HG02938 (cell line): ENCODE measurements around the gene ARHGAP8.
"Not testable (repeated sequence)": the region's sequence is repeated elsewhere in the genome, so short reads cannot be mapped to it uniquely, and the experiment has no call there.

Experiments
- ATAC-seq: cut with Tn5 transposase; IDR thresholded peaks from one replicate; pipeline ENCODE4 v1.9.1; 2021; ENCODE audit warnings: mild to moderate bottlenecking, moderate library complexity; ENCODE audit not compliant: unreplicated experiment

ARHGAP8 gene

DNA sequence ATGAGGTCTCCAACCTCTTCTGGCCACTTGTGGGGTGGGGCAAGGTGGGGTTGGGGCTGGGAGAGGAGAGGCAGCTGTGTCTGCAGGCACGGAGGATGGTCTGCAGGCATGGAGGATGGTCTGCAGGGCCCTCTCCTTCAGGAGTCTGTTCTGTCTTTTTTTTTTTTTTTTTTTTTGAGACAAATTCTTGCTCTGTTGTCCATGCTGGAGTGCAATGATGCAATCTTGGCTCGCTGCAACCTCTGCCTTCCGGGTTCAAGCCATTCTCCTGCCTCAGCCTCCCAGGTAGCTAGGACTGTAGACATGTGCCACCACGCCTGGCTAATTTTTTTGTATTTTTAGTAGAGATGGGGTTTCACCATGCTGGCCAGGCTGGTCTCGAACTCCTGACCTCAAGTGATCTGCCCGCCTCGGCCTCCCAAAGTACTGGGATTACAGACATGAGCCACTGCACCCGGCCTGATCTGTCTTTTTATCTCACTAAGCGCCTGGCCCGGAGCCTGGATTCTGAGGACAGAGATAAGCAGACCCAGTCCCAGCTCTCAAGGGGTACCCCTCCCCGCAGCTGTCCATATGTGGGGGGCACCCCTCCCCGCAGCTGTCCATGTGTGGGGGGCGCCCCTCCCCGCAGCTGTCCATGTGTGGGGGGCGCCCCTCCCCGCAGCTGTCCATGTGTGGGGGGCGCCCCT lies 47.7 kb downstream of the ARHGAP8 start:
- ATAC-seq = not testable (repeated sequence)

DNA sequence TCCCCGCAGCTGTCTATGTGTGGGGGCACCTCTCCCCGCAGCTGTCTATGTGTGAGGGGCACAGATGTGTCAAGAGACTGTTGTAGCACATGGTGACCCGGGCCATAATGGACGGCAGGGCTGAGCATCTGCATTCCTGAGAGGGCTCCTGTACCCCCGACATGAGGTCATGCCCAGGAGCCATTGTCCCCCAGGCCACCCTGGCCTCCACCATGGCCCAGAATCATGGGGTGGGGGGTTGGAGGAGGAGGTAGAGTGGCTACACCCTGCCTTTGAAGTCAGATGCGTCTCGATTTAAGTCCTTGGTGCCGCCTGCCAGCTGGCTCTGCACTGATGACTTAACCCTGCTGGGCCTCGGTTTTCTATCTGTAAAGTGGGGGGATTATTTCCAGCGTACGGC lies 49.1 kb downstream of the ARHGAP8 start:
- no peak for ATAC-seq

DNA sequence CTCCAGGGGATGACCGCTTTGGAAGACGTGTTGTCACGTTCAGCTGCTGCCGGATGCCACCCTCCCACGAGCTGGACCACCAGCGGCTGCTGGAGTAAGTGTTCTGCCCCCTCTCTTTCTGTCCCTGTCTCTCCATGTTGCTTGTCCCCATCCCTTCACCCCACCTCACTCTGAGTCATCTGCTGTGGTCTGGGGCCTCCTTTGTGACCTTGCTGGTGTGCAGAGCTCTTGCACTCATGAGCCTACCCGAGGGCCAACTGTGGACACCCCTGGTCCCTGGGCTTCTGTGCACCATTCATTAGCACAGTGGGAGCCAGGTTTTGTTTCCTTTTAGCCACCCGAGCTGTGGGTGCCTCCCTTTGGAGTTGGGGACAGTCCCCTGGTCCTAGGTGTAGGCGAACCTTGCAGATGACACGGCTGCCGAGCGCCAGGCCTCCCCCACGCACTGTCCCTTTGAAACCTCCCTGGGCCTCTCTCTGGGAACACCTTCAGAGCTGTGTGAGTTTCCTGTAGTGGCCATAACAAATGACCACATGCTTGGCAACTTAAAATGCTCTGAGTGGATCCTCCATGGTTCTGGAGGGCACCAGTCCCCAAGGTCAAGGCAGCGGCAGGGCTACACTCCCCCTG lies 49.8 kb downstream of the ARHGAP8 start:
- no peak for ATAC-seq

DNA sequence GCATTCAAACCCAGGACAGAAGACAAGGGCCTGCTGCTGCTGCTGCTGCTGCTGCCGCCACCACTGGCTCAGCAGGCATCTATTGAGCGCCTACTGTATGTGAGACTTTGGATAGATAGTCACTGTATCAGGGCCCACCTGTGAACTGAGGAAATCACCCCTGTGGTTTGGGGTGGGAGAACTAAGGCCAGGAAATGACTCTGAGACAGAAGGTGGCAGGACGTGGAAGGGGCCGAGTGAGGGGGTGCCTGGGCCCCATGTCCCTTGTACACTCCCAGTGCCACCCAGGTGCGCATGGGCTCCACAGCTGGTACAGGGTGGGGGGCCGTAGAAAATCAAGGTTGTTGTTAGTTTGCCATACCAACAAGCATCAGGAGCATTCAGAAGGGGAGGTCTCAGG lies 50.6 kb downstream of the ARHGAP8 start:
- no peak for ATAC-seq

DNA sequence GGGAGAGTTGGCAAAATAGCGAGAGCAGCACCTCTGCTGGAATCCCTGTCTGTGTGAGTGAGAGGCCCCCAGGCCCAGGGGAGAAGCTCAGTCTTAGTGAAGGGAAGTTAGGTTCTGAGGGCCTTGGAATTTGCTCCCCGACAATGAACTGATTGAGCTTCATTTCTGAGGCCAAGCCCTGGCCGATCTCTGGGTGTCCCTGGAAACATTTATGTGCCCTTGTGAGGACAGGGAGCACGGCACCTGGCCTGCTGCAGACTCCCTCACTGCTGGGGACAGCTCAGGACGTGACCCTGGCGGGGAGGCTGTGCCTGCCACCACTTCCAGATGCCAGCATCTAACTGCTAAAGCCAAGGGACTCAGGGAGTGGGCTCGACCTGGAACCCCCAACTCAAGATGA lies 52.0 kb downstream of the ARHGAP8 start:
- no peak for ATAC-seq

DNA sequence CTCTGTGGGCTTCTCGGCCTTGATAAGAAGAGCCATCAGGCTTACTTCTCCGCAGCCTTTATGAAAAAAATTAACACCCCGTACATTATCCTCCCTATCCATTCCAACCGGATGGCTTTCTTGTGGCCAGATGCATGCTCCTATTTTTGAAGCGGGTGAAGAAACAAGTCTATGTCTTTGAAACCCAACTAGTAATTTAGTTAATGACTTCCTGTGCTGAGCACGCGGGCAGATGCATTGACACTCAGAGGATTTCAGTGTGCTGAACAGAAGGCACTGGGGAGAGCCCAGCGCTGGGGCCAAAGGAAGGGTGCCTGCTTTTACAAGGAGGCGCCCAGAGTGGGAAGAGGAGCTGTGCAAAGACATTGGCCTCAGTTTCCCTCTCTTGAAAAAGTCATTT lies 53.3 kb downstream of the ARHGAP8 start:
- ATAC-seq = no peak

DNA sequence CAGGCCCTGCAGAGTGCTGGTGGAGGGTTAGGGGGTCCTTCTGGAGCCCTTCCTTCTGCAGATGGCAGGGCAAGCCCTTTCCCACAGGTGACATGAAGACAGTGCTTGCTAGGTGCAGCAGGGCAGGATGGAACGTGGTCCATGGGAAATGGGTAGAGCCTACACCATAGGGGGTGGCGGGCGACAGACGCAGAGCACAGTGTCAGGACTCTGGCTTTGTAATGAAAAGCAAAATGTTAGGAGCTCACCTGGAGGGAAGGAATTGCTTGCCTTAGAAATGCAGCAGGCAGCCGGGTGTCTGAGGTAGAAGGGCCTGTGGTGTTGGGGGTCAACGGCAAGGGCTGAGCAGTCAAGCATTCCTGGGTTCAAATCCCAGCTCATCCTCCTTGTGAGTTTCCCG lies 54.9 kb downstream of the ARHGAP8 start:
- no peak for ATAC-seq

DNA sequence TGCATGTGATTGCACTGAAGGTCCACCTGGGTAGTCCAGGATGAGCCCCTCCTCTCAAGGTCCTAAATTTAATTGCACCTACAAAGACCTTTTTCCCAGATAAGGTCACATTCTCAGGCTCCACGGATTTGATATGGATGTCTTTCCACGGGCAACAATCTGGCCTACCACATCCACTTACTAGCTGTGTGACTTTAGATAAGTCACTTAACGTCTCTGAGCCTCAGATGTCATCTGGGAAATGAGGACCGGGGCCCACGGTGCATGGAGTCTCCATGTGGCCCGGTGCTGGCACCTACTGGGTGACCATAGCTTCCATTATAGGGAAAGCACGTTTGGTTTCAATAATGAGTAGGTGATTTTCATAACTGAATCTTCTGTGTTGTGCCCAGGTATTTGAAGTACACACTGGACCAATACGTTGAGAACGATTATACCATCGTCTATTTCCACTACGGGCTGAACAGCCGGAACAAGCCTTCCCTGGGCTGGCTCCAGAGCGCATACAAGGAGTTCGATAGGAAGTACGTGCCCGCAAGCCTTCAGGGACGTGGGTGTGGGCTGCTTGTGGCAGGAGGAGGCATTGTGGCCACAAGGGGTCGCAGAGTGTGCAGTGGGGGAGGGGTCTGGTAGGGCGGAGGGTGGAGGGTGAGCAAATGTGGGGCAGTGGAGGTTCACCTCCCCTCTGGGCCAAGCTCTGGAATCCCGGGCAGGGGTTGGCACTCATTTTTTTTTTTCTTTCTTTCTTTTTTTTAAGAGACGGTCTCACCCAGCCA lies 55.7 kb downstream of the ARHGAP8 start:
- ATAC-seq = no peak

DNA sequence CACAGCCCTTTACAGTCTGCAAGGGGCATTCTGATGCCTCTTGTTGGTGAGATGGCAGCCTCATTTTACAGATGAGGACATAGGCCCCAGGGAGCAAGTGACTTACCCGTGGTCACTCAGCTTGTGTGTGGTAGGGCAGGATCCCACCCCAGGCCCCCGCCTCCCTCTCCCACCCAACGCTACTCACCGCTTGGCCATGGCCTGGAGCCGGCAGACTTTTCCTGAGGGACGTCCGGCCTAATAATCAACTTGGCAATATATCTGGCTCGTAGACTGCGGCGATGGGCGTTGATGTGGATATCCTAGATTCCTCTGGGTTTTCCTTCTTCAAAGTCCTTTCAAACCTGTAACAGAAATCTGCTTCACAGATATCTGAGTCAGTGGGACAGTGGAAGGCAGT lies 57.1 kb downstream of the ARHGAP8 start:
- no peak for ATAC-seq

DNA sequence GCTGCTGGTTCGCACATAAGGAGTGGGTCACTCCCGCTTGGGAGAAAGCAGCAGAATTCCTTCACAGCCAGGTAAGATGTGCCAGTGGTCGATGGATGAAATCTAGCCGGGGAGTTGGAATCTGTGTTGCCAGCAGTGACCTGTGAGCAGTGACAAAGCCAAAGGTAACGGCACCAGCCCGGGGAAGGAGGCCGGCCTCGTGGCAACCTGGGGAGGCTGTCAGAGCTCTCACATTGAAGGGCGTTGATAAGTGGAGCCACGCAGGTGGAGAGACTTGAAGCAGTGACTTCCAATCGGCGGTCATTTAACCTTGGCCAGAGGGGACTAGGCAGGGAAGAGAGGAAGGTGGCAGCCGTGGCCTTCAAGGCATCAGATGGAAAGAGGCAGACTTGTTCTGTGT lies 58.8 kb downstream of the ARHGAP8 start:
- no peak for ATAC-seq

DNA sequence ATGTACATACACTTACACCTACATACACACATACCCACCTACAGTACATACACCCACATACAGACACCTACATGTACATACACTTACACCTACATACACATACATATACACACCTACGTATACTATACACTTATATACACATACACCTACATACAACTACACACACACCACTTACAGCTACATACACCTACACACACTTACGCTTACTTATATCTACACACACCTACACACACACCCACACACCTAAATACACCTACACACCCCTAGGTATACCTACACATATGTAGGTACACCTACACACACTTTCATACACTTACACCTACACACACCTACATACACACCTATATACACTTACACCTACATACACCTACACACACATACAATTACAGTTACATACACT lies 61.0 kb downstream of the ARHGAP8 start:
- no peak for ATAC-seq

DNA sequence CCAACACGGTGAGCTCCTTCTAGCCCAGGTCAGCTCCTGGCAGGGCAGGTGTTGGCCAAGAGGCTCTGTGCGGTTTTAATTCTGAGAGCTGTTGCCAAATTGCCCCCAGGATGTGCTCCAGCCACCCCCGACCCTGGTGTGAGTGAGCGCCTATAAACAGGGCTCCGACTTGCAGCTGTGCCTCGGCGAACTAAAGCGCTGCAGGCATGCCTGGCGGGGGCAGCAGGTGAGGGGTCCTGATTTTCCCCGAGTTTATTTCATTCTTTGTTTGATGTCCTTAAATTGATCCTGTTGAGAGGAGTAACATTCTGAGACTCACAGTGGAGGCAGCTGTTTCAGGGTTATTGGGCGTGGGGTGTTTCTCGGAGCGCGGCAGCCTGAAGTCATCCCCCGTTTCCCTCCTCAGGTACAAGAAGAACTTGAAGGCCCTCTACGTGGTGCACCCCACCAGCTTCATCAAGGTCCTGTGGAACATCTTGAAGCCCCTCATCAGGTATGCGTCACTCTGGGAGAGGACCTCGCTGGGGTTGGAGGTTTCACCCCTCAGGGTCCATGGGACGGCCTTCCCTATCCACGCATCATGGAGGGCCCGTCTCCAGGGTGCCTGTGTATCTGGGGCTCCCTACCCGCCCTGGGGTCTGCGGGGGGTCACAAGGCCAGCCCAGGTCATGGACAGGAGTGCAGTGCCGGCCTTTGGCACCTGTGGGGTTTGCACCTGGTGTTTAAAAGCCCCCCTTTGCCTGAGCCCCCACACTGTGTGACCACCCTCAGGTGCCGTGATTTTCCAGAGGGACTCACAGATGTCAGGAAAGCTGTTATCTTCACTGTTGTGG lies 62.1 kb downstream of the ARHGAP8 start:
- ATAC-seq = no peak

DNA sequence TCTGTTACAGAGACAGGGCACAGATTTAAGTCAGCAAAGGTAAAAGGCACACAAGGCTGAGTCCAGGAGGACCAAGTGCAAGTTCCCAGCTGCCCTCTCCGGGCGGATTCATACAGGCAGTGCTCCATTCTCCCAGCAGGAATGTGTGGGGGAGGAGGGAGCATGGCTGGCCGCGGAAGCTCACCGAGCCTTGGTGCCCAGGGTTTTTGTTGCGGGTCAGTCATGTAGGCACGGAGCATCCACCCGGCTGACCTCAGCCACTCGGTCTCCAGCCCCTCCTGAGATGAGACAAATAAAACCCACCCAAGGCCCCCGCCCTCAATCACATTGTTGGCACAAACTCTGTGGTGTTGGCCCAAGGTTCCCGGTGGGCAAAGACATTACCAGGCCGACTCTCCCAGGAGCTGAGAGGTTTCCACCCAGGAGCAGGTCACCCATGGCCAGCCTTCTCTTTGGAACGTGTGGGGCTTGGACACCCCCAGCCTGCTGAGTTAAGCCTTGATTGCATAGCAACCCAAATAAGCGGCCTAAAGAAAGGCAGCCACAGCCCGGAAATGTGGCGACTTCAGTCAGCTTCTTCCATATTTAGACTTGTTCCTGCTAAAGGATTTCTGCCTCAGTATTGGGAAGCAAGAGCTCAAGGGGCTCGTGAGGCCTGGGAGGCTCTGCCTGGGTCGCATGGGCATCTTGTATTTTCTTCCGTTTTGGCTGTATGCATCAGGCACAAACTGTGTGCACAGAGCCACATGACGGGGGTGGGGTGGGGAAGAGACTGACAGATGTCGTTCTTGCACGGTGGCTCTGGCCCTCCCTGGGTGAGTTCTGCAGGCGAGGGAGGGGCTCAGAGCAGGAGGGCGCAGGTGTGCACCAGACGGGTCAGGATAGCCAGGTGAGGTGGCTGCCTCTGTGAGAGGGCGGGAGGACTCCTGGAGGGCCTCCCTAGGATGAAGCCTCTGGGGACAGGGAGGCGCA lies 63.0 kb downstream of the ARHGAP8 start:
- ATAC-seq = no peak

DNA sequence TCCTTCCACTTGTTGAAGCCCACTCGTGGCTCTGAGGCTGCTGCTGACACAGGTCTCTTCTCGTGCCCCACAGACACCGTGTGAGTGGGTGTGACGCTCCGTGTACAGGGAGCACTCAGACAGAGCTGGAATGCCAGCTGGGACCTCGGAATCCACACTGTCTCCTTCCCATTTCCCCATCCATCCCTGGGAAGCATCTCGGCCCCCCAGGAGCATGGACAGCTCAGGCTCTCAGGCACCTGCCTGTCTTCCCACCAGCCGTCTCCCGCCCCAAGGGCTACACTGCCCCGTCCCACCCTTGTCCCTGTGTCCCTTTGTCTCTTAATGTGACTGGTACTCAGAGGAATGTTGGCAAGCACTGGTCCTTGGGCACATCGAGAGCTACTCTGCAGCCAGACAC lies 63.8 kb downstream of the ARHGAP8 start:
- no peak for ATAC-seq

DNA sequence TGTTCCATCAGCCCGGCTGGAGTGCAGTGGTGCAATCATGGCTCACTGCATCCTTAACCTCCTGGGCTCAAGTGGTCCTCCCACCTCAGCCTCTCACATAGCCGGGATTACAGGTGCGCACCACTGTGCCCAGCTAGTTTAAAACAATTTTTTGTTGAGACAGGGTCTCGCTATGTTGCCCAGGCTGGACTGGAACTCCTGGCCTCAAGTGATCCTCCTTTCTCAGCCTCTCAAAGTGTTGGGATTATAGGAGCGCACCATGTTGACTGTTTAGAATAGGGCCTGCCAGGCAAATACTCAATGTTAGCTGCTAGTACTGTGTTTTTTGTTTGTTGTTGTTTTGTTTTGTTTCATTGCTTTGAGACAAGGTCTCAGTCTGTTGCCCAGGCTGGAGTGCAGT lies 66.4 kb downstream of the ARHGAP8 start:
- no peak for ATAC-seq

DNA sequence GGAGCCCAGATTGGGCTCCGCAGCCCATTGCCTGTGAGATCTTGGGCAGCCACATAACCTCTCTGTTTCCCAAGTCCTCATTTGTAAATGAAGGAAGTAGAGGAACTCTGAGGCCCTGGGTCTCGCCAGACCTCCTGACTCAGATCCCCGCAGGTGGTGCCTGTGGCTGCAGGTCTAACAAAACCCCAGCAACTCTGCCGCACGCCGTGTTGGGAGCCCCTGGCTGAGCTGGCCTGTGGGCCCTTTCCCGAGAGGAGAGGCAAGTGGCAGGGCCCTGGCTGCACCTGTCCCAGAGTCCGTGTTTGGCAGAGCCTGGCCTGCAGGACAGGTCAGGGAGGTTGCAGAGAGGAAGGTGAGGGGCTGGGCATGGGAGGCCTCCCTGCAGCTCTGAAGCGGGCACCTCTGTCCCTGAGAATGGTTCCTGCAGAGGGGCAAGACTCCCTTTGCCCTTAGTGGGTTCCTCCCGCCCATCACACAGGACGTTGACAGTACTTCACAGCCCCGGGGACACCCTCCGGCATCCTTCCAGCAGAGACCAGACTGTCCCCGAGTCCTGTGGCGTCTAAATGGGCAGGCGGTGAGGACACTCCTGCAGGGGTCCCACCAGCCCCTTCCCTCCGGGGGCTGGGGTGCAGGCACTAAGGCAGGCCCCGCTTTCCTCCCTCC lies 67.7 kb downstream of the ARHGAP8 start:
- no peak for ATAC-seq

DNA sequence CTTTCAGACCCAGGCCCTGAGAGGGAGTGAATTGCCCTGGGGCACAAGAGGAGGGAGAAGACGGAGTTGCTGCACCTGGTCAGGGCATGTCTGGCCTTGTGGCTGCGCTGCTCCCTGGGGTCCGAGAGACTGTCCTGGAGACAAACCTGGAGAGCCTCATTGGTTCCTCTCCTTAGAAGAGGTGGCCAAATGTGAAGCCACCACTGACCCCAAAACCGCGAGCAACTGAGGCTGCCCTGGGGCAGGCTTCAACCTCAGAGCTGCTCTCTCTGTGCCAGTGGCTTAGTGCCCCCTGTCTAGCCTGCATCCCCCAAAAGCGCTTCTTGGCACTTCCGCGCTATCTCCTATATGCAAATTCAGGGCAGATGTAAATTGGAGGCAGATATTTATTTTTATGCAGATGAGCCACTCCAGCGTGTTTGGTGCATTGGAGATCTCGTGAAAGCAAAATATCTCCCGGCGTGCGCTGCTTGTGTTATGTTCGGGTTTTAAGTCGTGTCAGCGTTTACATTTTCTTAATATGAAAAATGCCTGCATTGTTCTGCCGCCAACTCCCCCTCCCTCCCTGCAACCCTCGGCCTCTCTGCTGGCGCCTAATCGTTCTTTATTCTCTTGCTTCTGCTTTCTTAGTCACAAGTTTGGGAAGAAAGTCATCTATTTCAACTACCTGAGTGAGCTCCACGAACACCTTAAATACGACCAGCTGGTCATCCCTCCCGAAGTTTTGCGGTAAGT lies 69.5 kb downstream of the ARHGAP8 start:
- ATAC-seq = no peak

DNA sequence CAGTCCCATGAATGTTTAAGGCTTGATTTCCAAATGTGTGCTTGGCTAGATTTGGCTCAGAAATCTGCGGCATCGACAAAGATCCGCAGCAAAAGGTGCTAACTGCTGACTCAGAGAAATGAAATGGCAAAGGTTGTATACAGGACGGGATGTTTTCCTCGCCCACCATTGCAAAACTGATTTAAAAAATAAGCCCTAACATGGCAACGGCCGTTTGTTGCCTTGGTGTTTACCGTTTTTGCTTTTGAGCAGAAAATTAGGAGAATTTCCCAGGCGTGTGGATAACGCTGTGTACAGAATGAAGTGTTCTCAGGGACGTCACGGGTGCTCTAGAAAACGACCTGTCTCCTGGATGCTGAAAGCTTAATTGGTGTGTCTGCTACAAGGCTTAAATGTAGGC lies 70.2 kb downstream of the ARHGAP8 start:
- no peak for ATAC-seq

DNA sequence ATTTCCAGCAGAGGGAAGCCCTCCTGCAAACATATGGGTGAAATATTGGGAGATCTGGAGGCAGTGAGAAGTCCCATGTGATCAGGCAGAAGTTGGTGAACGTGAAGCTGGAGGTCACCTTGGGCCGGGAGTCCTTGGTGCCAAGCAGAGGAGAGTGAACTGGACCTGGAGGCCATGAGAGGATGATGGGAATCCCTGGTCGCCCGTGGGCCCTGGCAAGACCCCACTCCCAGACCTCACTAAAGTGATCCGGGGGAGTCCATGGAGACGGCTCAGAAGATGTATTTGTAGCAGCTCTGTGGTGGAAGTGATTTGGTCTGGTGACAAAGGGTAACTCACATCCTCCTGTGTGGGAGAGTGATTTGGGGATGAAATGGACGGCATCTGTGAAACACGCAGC lies 71.0 kb downstream of the ARHGAP8 start:
- ATAC-seq = no peak
